HCT116 (cell line): ENCODE results near the gene ADPGK. TPM values are rescaled to one million over a fixed set of nuclear protein-coding genes. Genes with fewer than 3 reads are reported as not detected.

Experiments used
- ATAC-seq: fragments of 200-7000 bp; cut with Tn5 transposase; 2 replicates; pipeline ENCODE4 v1.9.1; 2020; ENCODE audit warnings: mild to moderate bottlenecking, moderate library complexity
- BruUV-seq: library from RNA; stranded (reverse); fragments of 400-500 nt; replicated peaks from 2 replicates; lab custom pipeline; 2021; lab: Mats Ljungman, UMichigan
- CTCF ChIA-PET: fragments of 300-600 bp; sonication (Branson Sonifier 250); formaldehyde crosslinking; loops from one replicate; lab custom pipeline; 2021; ENCODE audit warnings: antibody characterized with exemption; lab: Charles Lee
- POLR2A ChIA-PET: fragments of 300-600, 350-600 bp; sonication (Branson Sonifier 250); formaldehyde crosslinking; loops from one replicate; lab custom pipeline; 2021; ENCODE audit warnings: antibody characterized with exemption; lab: Charles Lee
- RAD21 ChIA-PET, 2 experiments: fragments of 300-600 bp; sonication (Branson Sonifier 250); formaldehyde crosslinking; loops; one replicate each; lab custom pipeline; 2023; ENCODE audit warnings: low total read pairs in 2 of 2; ENCODE audit not compliant: uncharacterized antibody in 2 of 2, unreplicated experiment in 2 of 2, low non-redundant PET in 1 of 2; lab: Charles Lee
- DNase-seq: peaks from one replicate; pipeline ENCODE4 v3.0.0-alpha.2; 2010; ENCODE audit warnings: low read depth, low spot score
- H2AFZ ChIP-seq: fragments of 200-600 bp; shearing (Covaris generic), sonication (generic); 2 replicates; pipeline ENCODE4 v1.6.1; 2017; ENCODE audit warnings: low read depth, mixed run types, mixed read lengths, antibody characterized with exemption, low read length; ENCODE audit not compliant: poor library complexity, severe bottlenecking
- H3K27ac ChIP-seq: 2 replicates; pipeline ENCODE4 v1.5.1; 2012; ENCODE audit warnings: low read depth, low read length
- H3K27me3 ChIP-seq: fragments of 200-600 bp; sonication (generic); 2 replicates; pipeline ENCODE4 v1.6.1; 2016; ENCODE audit warnings: mixed run types, low read length, mixed read lengths; ENCODE audit not compliant: insufficient read depth
- H3K36me3 ChIP-seq, 2 experiments: fragments of 200-500 bp in 1 of 2; fragments of 200-600 bp in 1 of 2; sonication (Bioruptor generic) in 1 of 2; sonication (generic) in 1 of 2; 2 replicates each; pipeline versions ENCODE4 v1.5.1 to v1.6.1; 2014 to 2016; ENCODE audit warnings: low read length in 2 of 2, inconsistent platforms in 1 of 2, mixed read lengths in 1 of 2, mixed run types in 1 of 2; ENCODE audit not compliant: insufficient read depth in 2 of 2, control insufficient read depth in 1 of 2
- H3K4me1 ChIP-seq, 2 experiments: fragments of 200-600 bp in 1 of 2; sonication (generic) in 1 of 2; 2 replicates each; pipeline versions ENCODE4 v1.5.1 to v1.6.1; 2012 to 2017; ENCODE audit warnings: low read length in 2 of 2, inconsistent platforms in 1 of 2, mild to moderate bottlenecking in 1 of 2, mixed read lengths in 1 of 2, mixed run types in 1 of 2, moderate library complexity in 1 of 2; ENCODE audit not compliant: insufficient read depth in 2 of 2, control insufficient read depth in 1 of 2
- H3K4me2 ChIP-seq: fragments of 200-600 bp; sonication (generic); 2 replicates; pipeline ENCODE4 v1.6.1; 2017; ENCODE audit warnings: mixed run types, low read length, mixed read lengths
- H3K4me3 ChIP-seq, 2 experiments: fragments of 200-600 bp in 1 of 2; sonication (generic) in 1 of 2; replicated peaks in 1 of 2; 2 replicates each; pipeline ENCODE4 v1.5.1; 2011 to 2016; ENCODE audit warnings: low read length in 2 of 2, control low read depth in 1 of 2, low read depth in 1 of 2, mild to moderate bottlenecking in 1 of 2, mixed read lengths in 1 of 2, mixed run types in 1 of 2
- H3K79me2 ChIP-seq: fragments of 200-600 bp; sonication (generic); 2 replicates; pipeline ENCODE4 v1.6.1; 2017; ENCODE audit warnings: mild to moderate bottlenecking, mixed run types, low read length, moderate library complexity, mixed read lengths; ENCODE audit not compliant: insufficient read depth
- H3K9ac ChIP-seq: fragments of 200-600 bp; sonication (generic); 2 replicates; pipeline ENCODE4 v1.6.1; 2016; ENCODE audit warnings: low read length, mixed read lengths
- H3K9me2 ChIP-seq: fragments of 200-600 bp; sonication (generic), shearing (Covaris generic); 2 replicates; pipeline ENCODE4 v1.6.1; 2017; ENCODE audit warnings: mixed run types, mild to moderate bottlenecking, moderate library complexity; ENCODE audit not compliant: insufficient read depth
- H3K9me3 ChIP-seq, 2 experiments: fragments of 200-500 bp in 1 of 2; fragments of 200-600 bp in 1 of 2; sonication (Bioruptor generic) in 1 of 2; sonication (generic) in 1 of 2; 2 replicates each; pipeline ENCODE4 v1.6.1; 2014 to 2017; ENCODE audit warnings: low read length in 2 of 2, mixed read lengths in 2 of 2, inconsistent platforms in 1 of 2, low read depth in 1 of 2, mild to moderate bottlenecking in 1 of 2, mixed run types in 1 of 2, moderate library complexity in 1 of 2; ENCODE audit not compliant: control insufficient read depth in 1 of 2, insufficient read depth in 1 of 2
- H4K20me1 ChIP-seq: fragments of 200-600 bp; sonication (generic), shearing (Covaris generic); 2 replicates; pipeline ENCODE4 v1.6.1; 2017; ENCODE audit warnings: mixed run types, mild to moderate bottlenecking, moderate library complexity; ENCODE audit not compliant: insufficient read depth
- CEBPB ChIP-seq: IDR thresholded peaks from 2 replicates; pipeline ENCODE4 v1.6.1; 2012; ENCODE audit warnings: low read depth
- EGR1 ChIP-seq: IDR thresholded peaks from 2 replicates; pipeline ENCODE4 v1.6.1; 2012; ENCODE audit warnings: low read depth
- JUND ChIP-seq: IDR thresholded peaks from 2 replicates; pipeline ENCODE4 v1.6.1; 2012
- RAD21 ChIP-seq: IDR thresholded peaks from 2 replicates; pipeline ENCODE4 v1.6.1; 2012; ENCODE audit warnings: low read depth, mild to moderate bottlenecking
- SP1 ChIP-seq: IDR thresholded peaks from 2 replicates; pipeline ENCODE4 v1.6.1; 2012; ENCODE audit warnings: low read depth
- SRF ChIP-seq: IDR thresholded peaks from 2 replicates; pipeline ENCODE4 v1.6.1; 2012; ENCODE audit warnings: low read depth
- TCF7L2 ChIP-seq: IDR thresholded peaks from 2 replicates; pipeline ENCODE4 v1.7.0; 2011; ENCODE audit warnings: borderline replicate concordance, inconsistent platforms; ENCODE audit not compliant: insufficient read depth, insufficient read length; ENCODE audit errors: extremely low read depth
- ZNF274 ChIP-seq: fragments of 200-500 bp; sonication (Bioruptor generic); IDR thresholded peaks from 2 replicates; pipeline ENCODE4 v1.6.1; 2014; ENCODE audit warnings: mild to moderate bottlenecking, low read depth, low read length, inconsistent platforms
- intact Hi-C: fragments of 100-400 bp; cut with micrococcal nuclease; formaldehyde crosslinking; loops from 2 replicates; pipeline ENCODE4 v1.10.0; 2022
- total RNA-seq: library from RNA; stranded (reverse); gene quantifications from one replicate; pipeline ENCODE4 v1.2.1, GENCODE V29; 2021; ENCODE audit not compliant: unreplicated experiment
- TF ChIP-seq, protein P1 (sequence below): IDR thresholded peaks from 2 replicates; pipeline ENCODE4 v1.6.1; 2011; ENCODE audit warnings: mild to moderate bottlenecking, low read length, moderate library complexity; ENCODE audit not compliant: insufficient replicate concordance; ENCODE audit errors: extremely low read depth

The ADPGK gene
- total RNA-seq, 1 experiment from 2014 or later = 41.5 TPM

DNA sequence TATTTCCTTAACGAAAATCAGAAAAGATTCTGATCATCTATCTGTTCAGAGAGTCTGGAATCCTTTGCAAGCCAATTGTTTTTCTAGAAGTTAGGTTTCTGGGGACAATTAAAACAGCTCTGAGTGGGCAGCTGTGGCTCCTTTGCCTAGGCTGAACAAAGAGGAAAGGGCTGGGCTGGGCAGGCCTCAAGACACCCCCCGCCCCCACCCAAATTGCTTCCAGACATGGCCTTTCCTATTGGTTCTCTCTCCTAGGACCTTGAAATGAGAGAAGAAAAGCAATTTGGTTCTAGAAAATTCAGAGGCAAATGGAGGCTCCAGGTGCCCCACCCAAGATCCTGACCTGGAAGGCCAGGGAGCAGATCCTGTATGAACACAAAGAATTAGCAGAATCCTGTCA lies 2.3 kb upstream of the ADPGK start:
- Histone ChIP-seq H3K9me3 (no peaks in the 10 kb centered on the region), H3K36me3 (peaks cover 0 to 11% of the 10 kb centered on the region in 2 experiments; a peak in 1 of 4 replicates), H3K9me2 (no peaks in the 10 kb centered on the region), H3K4me2 (no peak overlapping the region), H3K27ac (no peak overlapping the region), H4K20me1 (no peaks in the 10 kb centered on the region; the same call in 1 of the 2 replicates), H3K4me1 (peaks cover 0 to 21% of the 10 kb centered on the region in 2 experiments; a peak in 3 of 4 replicates), H3K27me3 (no peaks in the 10 kb centered on the region), H3K9ac (no peak overlapping the region), H2AFZ (no peak overlapping the region), H3K79me2 (peaks cover 27% of the 10 kb centered on the region), H3K4me3 (no peak overlapping the region)
- ATAC-seq = no peak
- RAD21 ChIA-PET = no interaction called here
- intact Hi-C loops = no loop called here
- TF ChIP-seq ZNF274 = no peak
- no peak for TF ChIP-seq JUND
- no peak for TF ChIP-seq TCF7L2
- no peak for TF ChIP-seq RAD21
- no peak for TF ChIP-seq SP1
- POLR2A ChIA-PET = no interaction called here
- CTCF ChIA-PET = no interaction called here
- DNase-seq = no peak
- BruUV-seq = no TSS peak

DNA sequence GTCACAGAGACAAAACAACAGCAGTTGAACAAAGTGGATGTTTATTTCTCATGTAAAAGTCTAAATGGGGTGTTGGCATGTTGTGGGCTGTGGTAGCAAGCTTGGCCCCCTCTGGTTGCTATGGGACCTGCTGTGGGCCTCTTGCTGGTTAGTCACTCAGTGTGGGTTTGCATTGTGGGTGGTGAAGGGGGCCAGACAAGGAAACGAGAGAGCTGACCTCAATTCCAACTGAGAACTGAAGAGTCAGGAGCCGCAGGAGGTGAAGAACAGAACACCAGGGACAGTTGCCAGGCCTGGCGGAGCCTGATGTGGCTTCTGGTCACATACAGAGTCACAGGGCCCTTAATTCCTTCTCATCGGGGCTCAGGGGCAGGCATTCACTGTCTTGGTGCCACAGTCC lies 1.9 kb upstream of the ADPGK start:
- ChIA-PET CTCF (no interaction called here), POLR2A (no interaction called here)
- Histone ChIP-seq H3K4me3 (no peak overlapping the region), H3K27ac (no peak overlapping the region), H3K9ac (no peak overlapping the region), H4K20me1 (no peaks in the 10 kb centered on the region; the same call in 1 of the 2 replicates), H3K4me1 (peaks cover 0 to 21% of the 10 kb centered on the region in 2 experiments; a peak in 3 of 4 replicates), H3K9me2 (no peaks in the 10 kb centered on the region), H3K4me2 (no peak overlapping the region), H2AFZ (no peak overlapping the region), H3K27me3 (no peaks in the 10 kb centered on the region)
- intact Hi-C loops = no loop called here
- DNase-seq (no peak), ATAC-seq (no peak)
- BruUV-seq = no TSS peak
- TF ChIP-seq SP1 = no peak
- no peak for TF ChIP-seq SRF
- no peak for TF ChIP-seq JUND
- TF ChIP-seq, protein P1, sequence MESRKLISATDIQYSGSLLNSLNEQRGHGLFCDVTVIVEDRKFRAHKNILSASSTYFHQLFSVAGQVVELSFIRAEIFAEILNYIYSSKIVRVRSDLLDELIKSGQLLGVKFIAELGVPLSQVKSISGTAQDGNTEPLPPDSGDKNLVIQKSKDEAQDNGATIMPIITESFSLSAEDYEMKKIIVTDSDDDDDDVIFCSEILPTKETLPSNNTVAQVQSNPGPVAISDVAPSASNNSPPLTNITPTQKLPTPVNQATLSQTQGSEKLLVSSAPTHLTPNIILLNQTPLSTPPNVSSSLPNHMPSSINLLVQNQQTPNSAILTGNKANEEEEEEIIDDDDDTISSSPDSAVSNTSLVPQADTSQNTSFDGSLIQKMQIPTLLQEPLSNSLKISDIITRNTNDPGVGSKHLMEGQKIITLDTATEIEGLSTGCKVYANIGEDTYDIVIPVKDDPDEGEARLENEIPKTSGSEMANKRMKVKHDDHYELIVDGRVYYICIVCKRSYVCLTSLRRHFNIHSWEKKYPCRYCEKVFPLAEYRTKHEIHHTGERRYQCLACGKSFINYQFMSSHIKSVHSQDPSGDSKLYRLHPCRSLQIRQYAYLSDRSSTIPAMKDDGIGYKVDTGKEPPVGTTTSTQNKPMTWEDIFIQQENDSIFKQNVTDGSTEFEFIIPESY = no peak
- TF ChIP-seq TCF7L2 = no peak
- TF ChIP-seq CEBPB = no peak
- TF ChIP-seq EGR1 = no peak
- no peak for TF ChIP-seq RAD21
- TF ChIP-seq, all 23 proteins: peak for 0
- H3K79me2 ChIP-seq = peaks cover 31% of the 10 kb centered on the region
- H3K36me3 ChIP-seq = peaks cover 2 to 15% of the 10 kb centered on the region in 2 experiments; a peak in 1 of 4 replicates
- RAD21 ChIA-PET = no interaction called here
- H3K9me3 ChIP-seq = no peaks in the 10 kb centered on the region
